Medulla oblongata (tissue), 1 donor: ENCODE measurements around the gene RBM19.
"Not testable (repeated sequence)": the region's sequence is repeated elsewhere in the genome, so short reads cannot be mapped to it uniquely, and the experiment has no call there.

Source experiments
- DNase-seq: peaks from one replicate; pipeline ENCODE4 v3.0.0-alpha.2; 2015; ENCODE audit errors: extremely low spot score

The RBM19 gene

DNA sequence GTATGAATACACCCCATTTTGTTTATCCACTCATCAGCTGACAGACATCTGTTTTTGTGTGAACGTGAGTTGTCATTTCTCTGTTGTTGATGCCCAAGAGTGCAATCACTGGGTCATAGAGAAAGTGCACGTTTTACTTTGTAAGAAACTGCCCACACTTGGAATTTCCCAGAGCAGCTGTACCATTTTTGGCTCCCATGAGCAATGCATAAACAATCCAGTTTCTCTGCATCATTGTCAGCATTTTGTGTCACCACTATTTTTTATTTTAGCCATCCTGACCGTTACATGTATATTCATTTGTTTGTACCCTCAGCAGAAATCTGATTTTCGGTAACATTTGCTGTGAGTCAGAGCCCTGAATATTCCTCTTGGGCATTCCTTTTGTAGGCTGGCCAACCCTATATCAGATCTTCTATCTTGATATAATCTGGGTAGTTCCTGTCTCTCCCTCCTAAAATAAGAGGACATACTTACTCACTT lies 62.7 kb downstream of the RBM19 start:
- no peak for DNase-seq

DNA sequence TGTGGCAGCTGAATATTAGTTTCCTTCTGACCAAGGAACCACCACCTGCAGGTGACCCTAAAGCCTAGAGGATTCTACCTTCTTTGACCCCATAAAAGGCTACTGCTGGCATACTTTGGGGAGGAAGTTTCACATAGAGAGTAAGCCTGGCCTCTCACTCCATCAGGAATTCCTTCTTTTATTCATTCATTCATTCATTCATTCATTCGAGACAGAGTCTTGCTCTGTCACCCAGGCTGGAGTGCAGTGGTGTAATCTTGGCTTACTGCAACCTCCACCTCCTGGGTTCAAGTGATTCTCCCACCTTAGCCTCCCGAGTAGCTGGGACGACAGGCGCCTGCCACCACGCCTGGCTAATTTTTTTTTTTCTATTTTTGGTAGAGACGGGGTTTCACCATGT lies 64.8 kb downstream of the RBM19 start:
- DNase-seq: not testable (repeated sequence)

DNA sequence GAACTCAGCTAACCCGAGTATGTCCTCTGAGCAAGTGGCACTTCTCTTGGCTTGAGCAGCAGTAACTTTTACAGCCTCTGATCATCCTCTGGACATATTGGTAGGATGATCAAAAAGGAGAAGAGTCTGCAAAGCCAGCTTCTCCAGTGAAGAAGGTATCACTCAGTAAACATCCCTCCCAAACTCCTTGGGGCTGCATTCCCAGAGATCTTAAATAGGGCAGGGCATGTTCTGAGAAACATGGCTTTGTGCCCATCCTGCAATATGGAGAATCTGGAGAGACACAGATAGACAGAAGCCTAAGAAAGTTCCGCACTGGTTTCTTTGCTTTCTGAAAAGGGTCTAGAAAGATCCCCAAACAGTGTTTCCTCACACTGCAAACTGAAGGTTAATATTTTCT lies 65.4 kb downstream of the RBM19 start:
- DNase-seq: no peak

DNA sequence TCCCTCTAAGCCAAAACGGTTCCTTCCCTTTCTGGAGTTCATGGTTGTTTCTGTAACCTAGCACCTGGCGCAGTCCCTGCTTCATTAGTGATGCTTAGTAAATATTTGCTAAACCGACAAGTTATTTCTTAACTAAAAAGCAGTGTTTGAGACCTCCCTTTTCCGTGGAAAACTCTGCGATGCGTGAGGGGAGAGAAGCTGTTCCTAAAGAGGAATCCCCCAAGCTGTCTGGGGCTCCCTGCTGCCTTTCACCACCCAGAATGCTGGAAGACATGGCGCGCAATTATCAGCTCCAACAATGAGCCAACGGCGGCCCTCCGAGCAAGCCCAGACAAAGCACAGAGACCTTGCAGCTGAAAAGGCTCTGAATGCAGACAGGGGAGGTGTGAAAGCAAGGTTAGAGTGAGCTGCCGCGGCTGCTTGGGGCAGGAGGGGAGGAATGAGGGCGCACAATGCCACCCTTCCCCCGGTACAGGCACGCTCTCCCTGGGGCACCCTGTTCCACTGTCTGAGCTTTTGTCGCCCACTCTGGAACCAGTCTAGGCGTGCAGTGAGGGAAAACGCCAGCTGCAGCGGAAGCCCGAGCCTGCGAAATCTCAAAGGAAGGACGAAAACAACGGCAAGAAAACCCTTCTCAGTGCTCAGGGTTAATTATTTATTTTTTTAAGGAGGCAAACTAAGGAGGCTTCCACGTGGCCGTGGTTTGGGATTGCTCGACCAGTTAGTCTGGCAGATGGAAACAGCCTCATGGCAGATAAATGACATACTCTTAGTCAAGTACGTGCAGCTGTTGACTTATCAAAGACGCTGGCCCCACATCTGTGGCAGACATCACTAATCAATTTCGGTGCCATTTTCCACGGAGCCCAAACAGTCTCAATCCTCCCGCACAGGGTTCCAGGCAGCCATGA lies 66.3 kb downstream of the RBM19 start:
- DNase-seq: no peak

DNA sequence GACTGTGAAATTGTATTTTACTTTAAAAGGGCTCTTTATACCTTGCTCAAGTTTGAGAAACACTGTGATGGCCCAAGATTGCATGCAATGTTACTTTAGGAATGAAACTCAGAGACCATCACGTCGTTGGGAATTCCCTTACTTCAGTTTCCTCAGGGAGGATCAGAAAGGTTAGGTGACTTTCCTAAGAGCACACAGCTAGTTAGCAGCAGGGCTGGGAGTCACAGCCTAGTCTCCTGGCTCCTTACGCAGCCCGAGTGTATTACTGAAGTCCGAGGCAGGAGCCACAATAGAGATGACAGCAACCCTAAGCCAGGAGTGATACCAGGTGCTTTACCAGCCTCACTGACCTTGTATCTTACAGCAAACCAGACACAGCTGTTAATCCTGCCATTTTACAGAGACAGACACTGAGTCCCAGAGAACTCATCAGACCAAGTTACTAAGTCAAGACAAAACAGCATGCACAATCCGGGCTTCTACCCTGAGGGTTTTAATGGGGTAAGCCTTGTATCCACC lies 67.0 kb downstream of the RBM19 start:
- DNase-seq: no peak

DNA sequence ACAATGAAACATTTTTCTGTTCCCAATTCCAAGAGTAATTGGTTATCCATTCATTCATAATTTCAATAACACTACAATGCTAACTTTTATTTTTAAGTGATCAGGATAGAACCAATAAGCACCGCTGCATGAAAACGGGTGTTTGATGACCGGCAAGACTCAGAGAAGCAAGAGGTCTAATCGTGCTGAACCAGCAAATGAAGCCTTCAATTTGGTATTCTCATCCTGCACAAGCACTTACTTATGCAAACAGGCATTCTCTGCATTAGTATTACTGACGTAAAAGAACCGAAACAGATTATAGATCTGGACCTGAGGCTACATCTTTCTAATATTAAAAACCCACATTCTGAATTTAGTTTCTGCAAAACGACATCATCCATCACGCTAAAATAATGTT lies 67.7 kb downstream of the RBM19 start:
- DNase-seq: no peak

DNA sequence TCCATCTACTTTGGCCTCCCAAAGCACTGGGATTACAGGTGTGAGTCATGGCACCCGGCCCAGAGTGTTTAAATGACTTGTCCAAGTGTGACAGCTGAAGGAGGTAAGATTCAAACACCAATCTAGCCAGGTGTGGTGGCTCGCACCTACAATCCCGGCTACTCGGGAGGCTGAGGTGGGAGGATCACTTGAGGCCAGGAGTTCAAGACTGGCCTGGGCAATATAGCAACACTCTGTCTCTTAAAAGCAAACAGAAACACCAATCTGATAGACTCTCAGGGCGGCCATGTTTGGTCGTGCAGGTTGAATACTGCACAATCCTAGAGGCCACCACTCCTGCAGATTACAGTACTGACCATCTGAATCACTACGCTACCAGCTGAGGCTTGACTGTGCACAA lies 68.7 kb downstream of the RBM19 start:
- DNase-seq: no peak

DNA sequence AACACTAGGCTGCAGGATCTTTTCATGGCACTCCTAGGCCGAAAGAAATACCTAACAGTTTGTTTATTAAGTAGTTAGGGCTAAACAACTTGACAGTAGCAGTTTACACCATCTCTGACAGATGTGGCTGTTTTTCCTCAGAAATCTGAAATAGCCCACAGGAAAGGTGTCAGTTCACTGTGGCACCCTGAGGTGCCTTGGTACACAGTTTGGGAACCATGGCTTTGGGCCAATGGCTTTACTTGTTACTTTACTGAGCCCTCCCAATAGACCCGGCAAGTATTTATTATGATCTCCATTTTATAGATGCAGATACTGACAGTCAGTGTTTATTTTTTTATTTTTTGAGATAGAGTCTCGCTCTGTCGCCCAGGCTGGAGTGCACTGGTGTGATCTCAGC lies 69.3 kb downstream of the RBM19 start:
- DNase-seq: no peak

DNA sequence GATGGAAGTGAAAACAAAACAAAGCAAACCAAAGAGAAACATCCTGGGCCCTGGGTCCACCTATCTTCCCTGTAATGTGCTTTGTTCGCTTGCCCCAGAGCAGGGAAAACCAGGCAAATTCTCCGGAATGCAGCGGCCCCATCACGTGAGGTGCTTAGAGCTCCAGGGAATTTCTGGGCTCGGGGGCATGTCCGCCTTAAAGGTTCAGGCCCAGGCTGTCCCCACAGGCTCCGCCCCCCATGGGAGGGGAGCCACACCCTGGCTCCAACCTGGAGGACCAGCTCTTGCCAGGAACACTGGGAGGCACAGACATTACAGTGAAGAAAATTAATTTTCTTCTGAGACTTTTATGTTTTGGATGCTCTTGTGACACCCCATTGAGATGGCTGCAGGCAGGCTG lies 69.9 kb downstream of the RBM19 start:
- DNase-seq: no peak

DNA sequence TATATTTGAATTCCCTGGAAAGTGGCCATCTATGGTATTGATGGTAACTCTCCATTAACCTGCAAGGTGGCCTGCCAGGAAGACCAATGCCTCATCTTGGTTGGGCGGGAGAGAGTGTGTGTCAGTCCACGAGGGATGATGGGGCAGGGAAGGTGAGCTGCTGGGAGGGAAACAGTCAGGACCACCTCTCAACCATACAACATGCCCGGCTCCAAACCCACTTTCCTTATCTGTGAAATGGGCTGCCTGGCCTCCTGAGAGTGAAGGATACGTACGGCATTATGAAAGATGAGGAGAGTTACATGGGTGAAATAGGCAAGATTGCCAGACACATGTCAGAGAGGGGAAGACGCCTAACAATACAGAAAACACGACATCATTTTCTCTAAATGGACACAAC lies 70.9 kb downstream of the RBM19 start:
- no peak for DNase-seq

DNA sequence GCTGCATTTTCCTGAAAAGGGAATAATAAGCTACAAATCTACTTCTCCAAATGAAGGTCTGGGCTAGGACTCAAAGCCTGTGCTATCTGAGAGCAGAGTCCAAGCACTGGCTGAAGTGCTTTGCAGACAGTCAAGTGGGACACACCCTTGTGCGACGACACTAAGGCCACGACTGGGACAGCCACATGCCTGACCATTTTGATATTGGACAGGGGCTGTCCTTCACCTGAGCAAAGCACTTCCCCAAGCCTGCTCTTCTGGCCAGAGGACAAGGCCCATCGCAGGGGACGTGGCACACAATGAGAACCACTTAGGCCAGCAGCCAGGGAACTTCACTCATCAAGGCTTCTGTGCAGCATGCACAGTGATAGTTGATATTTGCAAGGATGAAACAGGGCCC lies 71.4 kb downstream of the RBM19 start:
- no peak for DNase-seq

DNA sequence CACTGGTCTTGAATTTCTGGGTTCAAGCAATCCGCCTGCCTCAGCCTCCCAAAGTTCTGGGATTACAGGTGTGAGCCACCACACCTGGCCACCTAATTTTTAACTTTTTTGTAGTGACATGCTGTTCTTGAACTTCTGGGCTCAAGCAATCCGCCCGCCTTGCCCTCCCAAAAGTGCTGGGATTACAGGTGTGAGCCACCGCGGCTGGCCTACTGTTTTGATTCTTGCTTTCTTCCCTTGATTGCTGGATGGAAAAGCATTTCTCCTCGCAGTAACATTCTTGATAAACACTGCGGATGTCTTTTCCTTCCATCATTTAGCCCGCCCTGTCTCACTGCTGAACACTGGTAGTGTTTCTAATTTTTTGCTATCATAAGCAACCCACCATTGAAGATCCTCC lies 72.9 kb downstream of the RBM19 start:
- no peak for DNase-seq

DNA sequence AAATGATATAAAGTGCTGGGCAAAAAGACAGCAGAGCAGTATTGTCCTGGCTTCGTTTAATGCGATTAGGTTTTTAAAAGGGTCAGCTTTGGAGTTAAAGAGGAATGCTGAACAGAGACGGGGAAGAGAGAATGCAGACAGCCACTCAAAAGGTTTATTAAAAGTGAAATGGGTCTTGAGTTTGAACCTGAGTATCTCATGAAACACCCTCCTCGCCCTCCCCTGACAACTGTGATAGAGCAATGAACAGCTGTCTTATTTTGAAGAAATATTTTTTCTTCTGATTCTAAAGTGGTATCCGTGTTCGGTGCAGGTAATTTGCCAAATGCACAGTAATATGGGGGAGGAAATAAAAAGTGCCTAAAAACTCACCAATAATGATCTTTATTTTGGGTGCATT lies 73.6 kb downstream of the RBM19 start:
- no peak for DNase-seq

DNA sequence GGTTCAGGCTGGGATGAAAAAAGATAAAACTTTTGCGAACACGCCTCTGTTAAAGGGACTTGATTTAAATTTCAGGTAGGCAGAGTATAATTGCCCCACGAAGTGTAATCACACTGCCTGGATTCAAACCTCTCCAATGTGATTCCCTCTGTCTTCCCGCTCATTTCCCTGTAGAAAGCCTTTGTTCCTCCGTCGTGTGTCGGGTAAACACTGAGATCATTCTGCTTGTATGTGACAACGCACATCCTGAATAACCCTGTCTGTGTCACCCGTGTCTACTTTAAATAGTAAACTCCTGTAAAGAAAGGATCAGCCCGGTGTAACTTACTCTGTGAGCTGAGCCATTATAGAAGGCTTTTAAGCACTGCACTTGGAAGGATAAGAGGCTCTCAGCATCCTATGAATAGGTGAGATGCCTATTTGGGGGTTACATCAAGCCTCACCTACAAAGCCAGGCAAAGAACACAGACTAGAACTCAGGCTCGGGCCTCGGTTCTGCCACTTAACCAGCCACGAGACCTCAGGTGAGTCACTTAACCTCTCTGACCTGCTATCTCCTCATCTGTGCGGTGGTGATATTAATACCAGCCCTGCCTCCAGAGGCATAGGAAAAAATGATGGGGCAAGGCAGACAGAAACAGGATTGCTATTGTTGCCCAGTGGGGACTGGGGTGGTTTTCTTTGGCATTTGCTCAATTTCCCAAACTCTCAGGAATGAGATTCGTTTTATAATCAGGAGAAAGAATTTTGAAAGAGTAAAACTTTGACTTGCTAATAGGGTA lies 74.2 kb downstream of the RBM19 start:
- DNase-seq: no peak

DNA sequence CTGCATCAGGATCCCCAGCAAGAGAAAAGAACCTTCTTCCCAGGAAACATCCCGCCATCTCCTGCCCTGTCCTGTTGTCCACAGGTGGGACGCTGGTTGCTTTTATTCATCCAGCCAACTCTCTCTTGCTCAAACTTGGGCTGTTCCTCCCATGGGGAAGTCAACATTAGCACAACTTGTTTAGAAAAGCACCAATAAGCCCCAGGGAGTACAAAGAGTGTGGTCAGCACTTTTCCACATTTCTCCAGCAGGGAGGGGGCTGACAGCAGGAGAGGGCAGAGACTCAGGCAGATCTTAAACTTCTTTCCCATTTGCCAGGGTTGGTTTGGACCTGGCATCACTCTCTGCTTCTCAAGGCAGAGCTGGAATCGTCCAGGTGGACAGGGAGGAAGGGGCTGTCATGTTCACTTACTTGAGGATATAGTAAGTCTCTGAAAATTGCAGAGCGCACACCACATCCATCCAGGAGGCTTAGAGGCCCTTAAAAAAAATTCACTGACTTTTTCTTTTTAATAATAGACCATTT lies 74.9 kb downstream of the RBM19 start:
- no peak for DNase-seq

DNA sequence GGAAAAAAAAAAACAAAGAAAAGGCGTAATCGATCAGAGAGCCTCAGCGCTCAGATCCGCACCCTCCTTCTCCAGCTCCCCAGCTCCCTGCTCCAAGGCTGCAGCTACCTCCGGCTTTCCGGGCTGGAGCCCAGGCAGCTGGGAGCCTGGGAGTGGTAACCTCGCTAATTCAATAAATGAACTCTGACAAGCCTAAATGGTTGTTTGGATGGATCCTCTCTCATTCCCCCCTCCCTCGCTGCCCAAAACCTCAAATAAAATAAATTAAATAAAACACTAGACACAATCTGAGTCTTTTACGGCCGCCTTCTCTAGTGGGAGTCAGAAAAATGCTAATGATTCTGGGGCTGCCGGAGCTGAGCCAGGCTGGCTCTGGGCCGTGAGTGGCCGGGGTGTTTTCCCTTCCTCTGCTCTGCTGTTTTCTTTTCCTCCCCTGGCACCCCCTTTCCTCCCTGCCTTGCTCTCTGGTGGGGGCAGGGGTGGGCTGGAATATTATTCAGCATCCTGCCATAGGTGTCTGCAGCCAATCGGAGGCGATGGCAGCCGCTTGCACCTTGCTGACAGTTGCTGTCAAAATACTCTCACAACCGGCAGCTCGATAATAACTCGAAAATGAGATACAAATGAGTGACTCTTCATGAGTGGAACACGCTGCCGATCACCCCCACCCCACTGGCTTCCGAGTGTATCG lies 76.1 kb downstream of the RBM19 start:
- DNase-seq: peak; percentile 30

DNA sequence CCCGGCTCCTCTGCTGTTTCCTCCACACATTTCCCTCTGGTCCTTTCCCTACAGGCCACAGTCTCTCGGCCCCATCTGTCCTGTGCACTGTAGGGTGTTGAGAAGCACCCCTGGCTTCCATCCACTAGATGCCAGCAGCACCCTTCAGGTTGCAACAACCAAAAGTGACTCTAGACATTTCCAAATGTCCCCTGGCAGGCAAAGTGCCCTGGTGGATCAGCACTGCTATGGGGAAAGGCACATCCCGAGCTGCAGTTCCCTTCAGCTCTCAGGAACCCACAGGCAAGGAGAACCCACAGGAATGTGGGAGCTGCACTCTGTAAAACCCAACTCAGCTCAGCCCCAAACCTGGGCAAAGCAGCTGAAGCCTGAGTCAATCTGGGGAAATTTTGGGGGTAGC lies 77.0 kb downstream of the RBM19 start:
- DNase-seq: no peak

DNA sequence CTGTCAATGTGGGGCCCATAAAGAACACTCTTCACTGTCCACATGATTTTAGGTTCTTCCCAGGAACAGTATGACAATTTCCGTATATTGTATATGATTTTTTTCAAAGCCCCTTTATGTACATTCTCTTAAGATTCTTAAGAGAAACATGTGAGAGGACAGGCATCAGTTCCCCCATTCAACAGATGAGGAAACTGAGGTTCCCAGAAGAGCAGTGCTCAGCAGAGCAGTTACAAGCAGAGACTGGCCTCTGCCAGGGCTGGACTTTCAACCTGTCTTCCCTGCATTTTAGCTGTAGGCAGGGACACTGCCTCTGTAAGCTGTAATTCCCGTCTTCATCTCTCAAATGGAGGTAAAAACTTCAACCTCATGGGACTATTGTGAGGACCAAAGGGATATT lies 77.7 kb downstream of the RBM19 start:
- DNase-seq: no peak

DNA sequence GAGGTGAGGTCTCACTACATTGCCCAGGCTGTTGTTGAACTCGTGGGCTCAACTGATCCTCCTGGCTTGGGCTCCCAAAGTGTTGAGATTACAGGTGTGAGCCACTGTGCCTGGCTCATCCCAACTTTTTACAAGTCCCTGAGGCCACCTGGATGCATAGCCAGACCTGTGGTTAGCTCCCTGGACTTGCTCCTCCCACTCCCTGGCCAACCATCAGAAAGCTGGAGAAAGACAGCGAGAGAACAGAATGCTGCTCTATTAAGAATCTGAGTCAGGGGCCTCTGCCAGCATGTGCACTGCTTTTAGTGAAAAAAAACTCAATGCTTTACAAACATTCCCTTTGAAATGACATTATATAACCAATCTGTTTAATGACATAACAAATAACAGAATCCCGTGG lies 78.2 kb downstream of the RBM19 start:
- DNase-seq: no peak

DNA sequence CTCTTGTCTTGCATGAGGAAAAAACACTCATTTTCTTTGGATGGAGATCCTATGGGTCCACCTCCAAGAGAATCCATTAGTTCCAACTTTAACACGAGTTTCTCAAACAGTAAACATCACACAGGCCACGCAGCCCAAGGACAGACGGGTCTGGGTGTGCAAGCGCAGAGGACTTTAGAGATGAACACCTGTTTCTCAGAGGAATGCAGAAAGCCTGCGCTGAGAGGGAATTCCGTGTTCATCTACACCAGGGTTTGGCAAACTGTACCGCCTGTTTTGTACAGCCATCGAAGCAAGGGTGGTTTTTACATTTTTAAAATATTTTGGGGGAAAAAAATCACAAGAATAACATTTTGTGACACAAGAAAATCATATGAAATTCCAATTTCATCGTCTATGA lies 79.4 kb downstream of the RBM19 start:
- no peak for DNase-seq

DNA sequence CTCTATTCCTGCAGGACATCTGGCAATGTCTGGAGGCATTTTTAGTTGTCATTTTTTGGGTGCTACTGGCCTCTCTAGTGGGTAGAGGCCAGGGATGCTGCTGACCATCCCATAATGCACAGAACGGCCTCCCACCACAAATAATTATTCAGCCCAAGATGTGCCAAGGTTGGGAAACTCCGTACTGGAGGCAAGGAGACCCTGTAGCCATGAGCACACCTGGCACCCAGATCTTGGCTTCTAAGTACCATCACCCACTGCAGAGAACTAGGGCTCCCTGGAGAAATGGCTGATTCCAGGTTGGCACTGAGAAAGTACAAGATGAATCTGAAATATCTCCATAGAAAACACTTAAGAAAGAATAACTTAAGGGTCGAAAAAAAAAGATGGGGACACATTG lies 81.7 kb downstream of the RBM19 start:
- no peak for DNase-seq

DNA sequence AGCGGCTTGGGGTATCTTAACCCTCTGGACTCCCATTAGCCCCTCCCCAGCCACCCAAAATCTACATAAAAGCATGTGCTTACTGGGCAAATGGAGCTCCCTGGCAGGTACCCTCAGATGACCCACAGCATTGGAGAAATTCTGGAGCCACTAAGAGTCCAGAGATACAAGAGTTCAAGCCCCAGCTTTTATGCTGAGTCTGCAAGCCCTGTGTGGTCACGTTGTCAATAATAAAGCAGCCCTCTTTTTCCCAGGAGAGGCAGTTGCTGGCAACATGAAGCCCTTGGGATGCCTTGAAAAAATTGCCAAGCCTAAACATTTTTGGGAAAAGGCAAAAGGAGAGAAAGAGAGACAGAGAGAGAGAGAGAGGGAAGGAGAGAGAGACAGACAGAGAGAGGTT lies 83.4 kb downstream of the RBM19 start:
- DNase-seq: no peak
